Naive B cell (primary cell): ENCODE results near the gene NELFE. TPM values are rescaled to one million over a fixed set of nuclear protein-coding genes. Genes with fewer than 3 reads are reported as not detected.

Experiments
- ATAC-seq, 2 donors: fragments of 150-1000 bp; cut with Tn5 transposase; 2 replicates each; pipeline ENCODE4 v1.10.0; 2021; ENCODE audit warnings: low read depth in 2 of 2, mild to moderate bottlenecking in 2 of 2, moderate library complexity in 2 of 2
- DNase-seq: peaks from one replicate; pipeline ENCODE4 v3.0.0; 2022
- H3K27ac Mint-ChIP-seq, 6 donors: one replicate each; pipeline ENCODE4 v1.8.0; 2020 to 2022; ENCODE audit warnings: mild to moderate bottlenecking in 6 of 6, mixed read lengths in 6 of 6, moderate library complexity in 5 of 6, inconsistent platforms in 2 of 6
- H3K27me3 Mint-ChIP-seq, 3 donors: one replicate each; pipeline ENCODE4 v1.8.0; 2021 to 2022; ENCODE audit warnings: mixed read lengths in 3 of 3, mild to moderate bottlenecking in 1 of 3
- H3K36me3 Mint-ChIP-seq, 2 donors: one replicate each; pipeline ENCODE4 v1.8.0; 2020 to 2022; ENCODE audit warnings: mixed read lengths in 2 of 2, inconsistent platforms in 1 of 2, mild to moderate bottlenecking in 1 of 2
- H3K4me1 Mint-ChIP-seq, 3 donors: one replicate each; pipeline ENCODE4 v1.8.0; 2020 to 2022; ENCODE audit warnings: mixed read lengths in 3 of 3, inconsistent platforms in 1 of 3, mild to moderate bottlenecking in 1 of 3, moderate library complexity in 1 of 3
- H3K4me3 Mint-ChIP-seq, 8 donors: one replicate each; pipeline ENCODE4 v1.8.0; 2020 to 2022; ENCODE audit warnings: mild to moderate bottlenecking in 8 of 8, mixed read lengths in 8 of 8, moderate library complexity in 8 of 8, inconsistent platforms in 2 of 8
- H3K9me3 Mint-ChIP-seq, 7 donors: one replicate each; pipeline ENCODE4 v1.8.0; 2020 to 2022; ENCODE audit warnings: mixed read lengths in 7 of 7, mild to moderate bottlenecking in 5 of 7, inconsistent platforms in 2 of 7, moderate library complexity in 1 of 7
- polyA plus RNA-seq, 6 donors: library from polyadenylated mRNA; unstranded; fragments of 300-500 nt; fragmentation: Illumina TruSeq; gene quantifications; one replicate each; pipeline ENCODE4 v1.2.3, GENCODE V29; 2021; ENCODE audit warnings: low read depth in 6 of 6

Gene NELFE
- polyA plus RNA-seq, 6 donors from 2014 or later = 59.1 to 104 (median 65.3) TPM

- Mint-ChIP-seq H3K4me3 (peak overlapping the region in 5 of 8 donors; percentile 30 to 98 (median 75)), H3K4me1 (peaks cover 30 to 46% (median 45%) of the 10 kb centered on the region in 3 donors), H3K36me3 (peaks cover 8 to 29% of the 10 kb centered on the region in 2 donors), H3K9me3 (no peaks in the 10 kb centered on the region), H3K27ac (peak overlapping the region in 3 of 6 donors; percentile 87 to 100 (median 100)), H3K27me3 (no peaks in the 10 kb centered on the region)
- DNase-seq (no peak), ATAC-seq (no peak)
Measured at GRCh38 chr6:31968791-31969711, 10.3 kb upstream of the NELFE start.

GRCh38 chr6:31968326-31968725 lies 9.6 kb upstream of the NELFE start:
- Mint-ChIP-seq H3K4me3 (no peak overlapping the region), H3K36me3 (peaks cover 8 to 29% of the 10 kb centered on the region in 2 donors), H3K27ac (peak overlapping the region in 3 of 6 donors; percentile 14 to 73 (median 49)), H3K9me3 (no peaks in the 10 kb centered on the region), H3K27me3 (no peaks in the 10 kb centered on the region), H3K4me1 (peaks cover 29 to 45% (median 39%) of the 10 kb centered on the region in 3 donors)
- ATAC-seq (no peak), DNase-seq (no peak)

- ATAC-seq (no peak), DNase-seq (no peak)
- Mint-ChIP-seq H3K4me1 (peaks cover 26 to 41% (median 35%) of the 10 kb centered on the region in 3 donors), H3K4me3 (peak overlapping the region in 1 of 8 donors; percentile 56), H3K9me3 (no peaks in the 10 kb centered on the region), H3K27ac (peak overlapping the region in 3 of 6 donors; percentile 14 to 84 (median 49)), H3K27me3 (no peaks in the 10 kb centered on the region), H3K36me3 (peaks cover 8 to 33% of the 10 kb centered on the region in 2 donors)
Measured at GRCh38 chr6:31967926-31968320, 9.2 kb upstream of the NELFE start.

GRCh38 chr6:31966997-31967925 lies 8.5 kb upstream of the NELFE start:
- DNase-seq = no peak

GRCh38 chr6:31966506-31966905 lies 7.7 kb upstream of the NELFE start:
- Mint-ChIP-seq H3K4me1 (peaks cover 21 to 34% (median 24%) of the 10 kb centered on the region in 3 donors), H3K27me3 (no peaks in the 10 kb centered on the region), H3K36me3 (peaks cover 8 to 47% of the 10 kb centered on the region in 2 donors), H3K9me3 (no peaks in the 10 kb centered on the region), H3K27ac (peak overlapping the region in 1 of 6 donors; percentile 24), H3K4me3 (no peak overlapping the region)
- DNase-seq (no peak), ATAC-seq (no peak)

More at GRCh38 chr6:31966997-31967925, 8.5 kb upstream of the NELFE start:
- peaks cover 21 to 36% (median 30%) of the 10 kb centered on the region in 3 donors for H3K4me1 Mint-ChIP-seq
- H3K27me3 Mint-ChIP-seq = no peaks in the 10 kb centered on the region
- H3K36me3 Mint-ChIP-seq = peaks cover 8 to 39% of the 10 kb centered on the region in 2 donors
- peak overlapping the region in 4 of 6 donors; percentile 33 to 84 (median 57) for H3K27ac Mint-ChIP-seq
- no peaks in the 10 kb centered on the region for H3K9me3 Mint-ChIP-seq
- no peak for ATAC-seq
- H3K4me3 Mint-ChIP-seq = peak overlapping the region in 1 of 8 donors; percentile 56

- Mint-ChIP-seq H3K27ac (no peak overlapping the region), H3K36me3 (peaks cover 8 to 55% of the 10 kb centered on the region in 2 donors), H3K27me3 (no peaks in the 10 kb centered on the region), H3K4me1 (peaks cover 21 to 26% (median 23%) of the 10 kb centered on the region in 3 donors), H3K9me3 (no peaks in the 10 kb centered on the region), H3K4me3 (no peak overlapping the region)
- no peak for ATAC-seq
- DNase-seq = no peak
Measured at GRCh38 chr6:31965700-31966099, 6.9 kb upstream of the NELFE start.

GRCh38 chr6:31963921-31964320 lies 5.2 kb upstream of the NELFE start:
- Mint-ChIP-seq H3K9me3 (no peaks in the 10 kb centered on the region), H3K27me3 (no peaks in the 10 kb centered on the region), H3K36me3 (peaks cover 8 to 50% of the 10 kb centered on the region in 2 donors), H3K4me1 (peaks cover 14 to 30% (median 27%) of the 10 kb centered on the region in 3 donors), H3K27ac (peak overlapping the region in 2 of 6 donors; percentile 19 to 83), H3K4me3 (no peak overlapping the region)
- DNase-seq (no peak), ATAC-seq (no peak)

GRCh38 chr6:31961616-31962015 lies 2.8 kb upstream of the NELFE start:
- ATAC-seq = no peak
- H3K27ac Mint-ChIP-seq = peak overlapping the region in 1 of 6 donors; percentile 47
- peaks cover 29 to 44% (median 38%) of the 10 kb centered on the region in 3 donors for H3K4me1 Mint-ChIP-seq
- H3K9me3 Mint-ChIP-seq = no peaks in the 10 kb centered on the region
- no peak for DNase-seq
- no peaks in the 10 kb centered on the region for H3K27me3 Mint-ChIP-seq
- H3K36me3 Mint-ChIP-seq = peaks cover 8 to 36% of the 10 kb centered on the region in 2 donors
- peak overlapping the region in 4 of 8 donors; percentile 9 to 95 (median 78) for H3K4me3 Mint-ChIP-seq

- DNase-seq (no peak), ATAC-seq (peak in 1 of 2 donors; percentile 1)
- peak overlapping the region; percentile 97 to 98 (median 98) for H3K27ac Mint-ChIP-seq
- no peaks in the 10 kb centered on the region for H3K9me3 Mint-ChIP-seq
- peak overlapping the region; percentile 94 to 98 (median 98) for H3K4me3 Mint-ChIP-seq
- no peaks in the 10 kb centered on the region for H3K27me3 Mint-ChIP-seq
- peaks cover 12 to 47% of the 10 kb centered on the region in 2 donors for H3K36me3 Mint-ChIP-seq
- H3K4me1 Mint-ChIP-seq = peaks cover 31 to 44% (median 38%) of the 10 kb centered on the region in 3 donors
Measured at GRCh38 chr6:31958412-31958740, 395 bp downstream of the NELFE start.

- H3K27me3 Mint-ChIP-seq = no peaks in the 10 kb centered on the region
- DNase-seq = no peak
- no peaks in the 10 kb centered on the region for H3K9me3 Mint-ChIP-seq
- H3K4me3 Mint-ChIP-seq = peak overlapping the region in 4 of 8 donors; percentile 23 to 98 (median 98)
- H3K36me3 Mint-ChIP-seq = peaks cover 12 to 39% of the 10 kb centered on the region in 2 donors
- H3K27ac Mint-ChIP-seq = peak overlapping the region in 2 of 6 donors; percentile 70 to 77
- no peak for ATAC-seq
- peaks cover 31 to 38% (median 38%) of the 10 kb centered on the region in 3 donors for H3K4me1 Mint-ChIP-seq
Measured at GRCh38 chr6:31956796-31957195, 2.0 kb downstream of the NELFE start.

GRCh38 chr6:31954511-31954910 lies 4.3 kb downstream of the NELFE start:
- Mint-ChIP-seq H3K27me3 (no peaks in the 10 kb centered on the region), H3K27ac (peak overlapping the region in 2 of 6 donors; percentile 33 to 64), H3K4me3 (peak overlapping the region in 2 of 8 donors; percentile 14 to 17), H3K4me1 (peaks cover 24 to 25% (median 25%) of the 10 kb centered on the region in 3 donors), H3K9me3 (no peaks in the 10 kb centered on the region), H3K36me3 (peaks cover 12 to 25% of the 10 kb centered on the region in 2 donors)
- DNase-seq (no peak), ATAC-seq (no peak)

GRCh38 chr6:31952890-31953289 lies 5.9 kb downstream of the NELFE start:
- Mint-ChIP-seq H3K36me3 (peaks cover 12 to 25% of the 10 kb centered on the region in 2 donors), H3K27ac (peak overlapping the region in 4 of 6 donors; percentile 19 to 81 (median 28)), H3K4me1 (peaks cover 11 to 21% (median 12%) of the 10 kb centered on the region in 3 donors), H3K9me3 (no peaks in the 10 kb centered on the region), H3K4me3 (peak overlapping the region in 1 of 8 donors; percentile 27), H3K27me3 (no peaks in the 10 kb centered on the region)
- ATAC-seq = no peak
- DNase-seq = no peak
